Neural progenitor cell (in vitro differentiated cells): ENCODE data around the gene CRTC3. TPM values are rescaled to one million over a fixed set of nuclear protein-coding genes. Genes with fewer than 3 reads are reported as not detected.

Experiments used
- DNase-seq: peaks from one replicate; pipeline ENCODE4 v3.0.0-alpha.2; 2016; ENCODE audit warnings: low spot score
- H2AFZ ChIP-seq: fragments of 200-600 bp; sonication (generic); replicated peaks from 2 replicates; pipeline ENCODE4 v1.6.1; 2016; ENCODE audit warnings: antibody characterized with exemption
- H3F3A ChIP-seq: fragments of 200-600 bp; sonication (generic); 2 replicates; pipeline ENCODE4 v1.6.1; 2016; ENCODE audit warnings: antibody characterized with exemption, low read depth
- H3K27ac ChIP-seq: fragments of 200-600 bp; sonication (generic); 2 replicates; pipeline ENCODE4 v1.5.1; 2016; ENCODE audit warnings: mild to moderate bottlenecking
- H3K27me3 ChIP-seq: fragments of 200-600 bp; sonication (generic); 2 replicates; pipeline ENCODE4 v1.6.1; 2016; ENCODE audit warnings: mild to moderate bottlenecking, moderate library complexity
- H3K36me3 ChIP-seq: fragments of 200-600 bp; sonication (generic); 2 replicates; pipeline ENCODE4 v1.5.1; 2016
- H3K4me1 ChIP-seq: fragments of 200-600 bp; sonication (generic); 2 replicates; pipeline ENCODE4 v1.6.1; 2016; ENCODE audit warnings: mixed run types
- H3K4me2 ChIP-seq: fragments of 200-600 bp; sonication (generic); 2 replicates; pipeline ENCODE4 v1.6.1; 2016
- H3K4me3 ChIP-seq: fragments of 200-600 bp; sonication (generic); 2 replicates; pipeline ENCODE4 v1.5.1; 2016
- H3K79me2 ChIP-seq: fragments of 200-600 bp; sonication (generic); 2 replicates; pipeline ENCODE4 v1.6.1; 2016; ENCODE audit warnings: low read depth
- H3K9ac ChIP-seq: fragments of 200-600 bp; sonication (generic); 2 replicates; pipeline ENCODE4 v1.6.1; 2016
- H3K9me3 ChIP-seq: fragments of 200-600 bp; sonication (generic); 2 replicates; pipeline ENCODE4 v1.5.1; 2016; ENCODE audit warnings: low read depth
- H4K20me1 ChIP-seq: fragments of 200-600 bp; sonication (generic); 2 replicates; pipeline ENCODE4 v1.6.1; 2016; ENCODE audit warnings: low read depth
- H3K27ac Mint-ChIP-seq: 3 replicates; pipeline ENCODE4 v1.8.0; 2021; ENCODE audit warnings: mixed read lengths
- H3K27me3 Mint-ChIP-seq: 2 replicates; pipeline ENCODE4 v1.8.0; 2022; ENCODE audit warnings: low read depth, mild to moderate bottlenecking, inconsistent platforms, moderate library complexity, mixed read lengths; ENCODE audit not compliant: insufficient read depth
- H3K36me3 Mint-ChIP-seq: 3 replicates; pipeline ENCODE4 v1.8.0; 2021; ENCODE audit warnings: mixed read lengths
- H3K4me1 Mint-ChIP-seq: 3 replicates; pipeline ENCODE4 v1.8.0; 2021; ENCODE audit warnings: mixed read lengths
- H3K4me3 Mint-ChIP-seq: 3 replicates; pipeline ENCODE4 v1.8.0; 2021; ENCODE audit warnings: mild to moderate bottlenecking, moderate library complexity, mixed read lengths
- H3K9me3 Mint-ChIP-seq: 3 replicates; pipeline ENCODE4 v1.8.0; 2020; ENCODE audit warnings: mixed read lengths
- CTCF ChIP-seq: fragments of 200-600 bp; sonication (generic); IDR thresholded peaks from 2 replicates; pipeline ENCODE4 v1.5.1; 2017; ENCODE audit warnings: antibody characterized with exemption, mild to moderate bottlenecking
- EZH2 ChIP-seq: fragments of 200-600 bp; sonication (generic); IDR thresholded peaks from 2 replicates; pipeline ENCODE4 v1.6.1; 2017; ENCODE audit warnings: antibody characterized with exemption, mild to moderate bottlenecking, moderate library complexity
- EZH2phosphoT487 ChIP-seq: fragments of 200-600 bp; sonication (generic); IDR thresholded peaks from 2 replicates; pipeline ENCODE4 v1.6.1; 2017; ENCODE audit warnings: antibody characterized with exemption
- total RNA-seq: library from RNA; depleted of rRNA; stranded (reverse); fragments of >200 nt; gene quantifications from 2 replicates; pipeline ENCODE4 v1.2.3, GENCODE V29; 2015; ENCODE audit warnings: low replicate concordance

CRTC3 gene
- total RNA-seq, 1 donor from 2014 or later = 4.9 TPM

GRCh38 chr15:90483012-90483307, 46.8 kb upstream of the CRTC3 start:
- TF ChIP-seq EZH2 (no peak), CTCF (no peak), EZH2phosphoT487 (no peak)
- H2AFZ ChIP-seq = no peak overlapping the region
- no peak overlapping the region for H3K4me3 Mint-ChIP-seq
- H3K27ac ChIP-seq = no peak overlapping the region
- no peak overlapping the region for H3K9ac ChIP-seq
- no peaks in the 10 kb centered on the region for H3K27me3 ChIP-seq
- H3K4me1 Mint-ChIP-seq = no peaks in the 10 kb centered on the region
- H3K4me2 ChIP-seq = no peak overlapping the region
- DNase-seq = no peak
- H3K4me1 ChIP-seq = no peaks in the 10 kb centered on the region
- H3K27me3 Mint-ChIP-seq = no peaks in the 10 kb centered on the region
- H4K20me1 ChIP-seq = no peaks in the 10 kb centered on the region
- H3K79me2 ChIP-seq = no peaks in the 10 kb centered on the region
- H3K4me3 ChIP-seq = no peak overlapping the region
- H3K9me3 ChIP-seq = no peaks in the 10 kb centered on the region
- H3K36me3 ChIP-seq = no peaks in the 10 kb centered on the region
- H3K9me3 Mint-ChIP-seq = no peaks in the 10 kb centered on the region
- no peak overlapping the region for H3K27ac Mint-ChIP-seq
- H3K36me3 Mint-ChIP-seq = peaks cover 12% of the 10 kb centered on the region
- H3F3A ChIP-seq = no peaks in the 10 kb centered on the region

GRCh38 chr15:90483637-90484036, 46.1 kb upstream of the CRTC3 start:
- Histone ChIP-seq H3K4me2 (no peak overlapping the region), H3K27ac (no peak overlapping the region), H3K36me3 (no peaks in the 10 kb centered on the region), H3K79me2 (no peaks in the 10 kb centered on the region), H3K9me3 (no peaks in the 10 kb centered on the region), H2AFZ (no peak overlapping the region), H3K9ac (no peak overlapping the region), H4K20me1 (no peaks in the 10 kb centered on the region), H3K27me3 (no peaks in the 10 kb centered on the region), H3F3A (no peaks in the 10 kb centered on the region), H3K4me1 (no peaks in the 10 kb centered on the region), H3K4me3 (no peak overlapping the region)
- no peak for DNase-seq
- no peak overlapping the region for H3K27ac Mint-ChIP-seq
- no peak for TF ChIP-seq EZH2
- TF ChIP-seq CTCF = no peak
- no peak for TF ChIP-seq EZH2phosphoT487
- no peak overlapping the region for H3K4me3 Mint-ChIP-seq
- H3K36me3 Mint-ChIP-seq = peaks cover 9% of the 10 kb centered on the region
- no peaks in the 10 kb centered on the region for H3K9me3 Mint-ChIP-seq
- H3K27me3 Mint-ChIP-seq = no peaks in the 10 kb centered on the region
- H3K4me1 Mint-ChIP-seq = no peaks in the 10 kb centered on the region

GRCh38 chr15:90487186-90487585, 42.5 kb upstream of the CRTC3 start:
- Histone ChIP-seq H3K4me1 (no peaks in the 10 kb centered on the region), H3K79me2 (no peaks in the 10 kb centered on the region), H3K27me3 (no peaks in the 10 kb centered on the region), H3F3A (no peaks in the 10 kb centered on the region), H2AFZ (no peak overlapping the region), H3K9me3 (no peaks in the 10 kb centered on the region), H3K36me3 (no peaks in the 10 kb centered on the region), H3K4me2 (no peak overlapping the region), H3K4me3 (no peak overlapping the region), H4K20me1 (no peaks in the 10 kb centered on the region), H3K9ac (no peak overlapping the region), H3K27ac (no peak overlapping the region)
- Mint-ChIP-seq H3K9me3 (no peaks in the 10 kb centered on the region), H3K27me3 (no peaks in the 10 kb centered on the region), H3K4me3 (no peak overlapping the region), H3K4me1 (no peaks in the 10 kb centered on the region), H3K27ac (no peak overlapping the region), H3K36me3 (peaks cover 16% of the 10 kb centered on the region)
- DNase-seq = no peak
- no peak for TF ChIP-seq EZH2

GRCh38 chr15:90489514-90489913, 40.2 kb upstream of the CRTC3 start:
- DNase-seq = no peak
- Mint-ChIP-seq H3K27ac (no peak overlapping the region), H3K4me3 (no peak overlapping the region), H3K9me3 (no peaks in the 10 kb centered on the region), H3K4me1 (no peaks in the 10 kb centered on the region), H3K36me3 (peaks cover 24% of the 10 kb centered on the region), H3K27me3 (no peaks in the 10 kb centered on the region)
- no peaks in the 10 kb centered on the region for H3K36me3 ChIP-seq
- no peak overlapping the region for H2AFZ ChIP-seq
- no peaks in the 10 kb centered on the region for H3K27me3 ChIP-seq
- no peaks in the 10 kb centered on the region for H4K20me1 ChIP-seq
- H3K4me3 ChIP-seq = no peak overlapping the region
- H3F3A ChIP-seq = no peaks in the 10 kb centered on the region
- H3K4me2 ChIP-seq = no peak overlapping the region
- no peaks in the 10 kb centered on the region for H3K79me2 ChIP-seq
- H3K4me1 ChIP-seq = no peaks in the 10 kb centered on the region
- no peak overlapping the region for H3K9ac ChIP-seq
- H3K9me3 ChIP-seq = no peaks in the 10 kb centered on the region
- TF ChIP-seq EZH2 = no peak
- no peak for TF ChIP-seq EZH2phosphoT487
- H3K27ac ChIP-seq = no peak overlapping the region
